GM18870 (cell line): ENCODE data around the gene TMEM253.

Experiments used
- ATAC-seq: cut with Tn5 transposase; IDR thresholded peaks from one replicate; pipeline ENCODE4 v1.9.1; 2021; ENCODE audit warnings: moderate library complexity; ENCODE audit not compliant: unreplicated experiment

Gene TMEM253

DNA sequence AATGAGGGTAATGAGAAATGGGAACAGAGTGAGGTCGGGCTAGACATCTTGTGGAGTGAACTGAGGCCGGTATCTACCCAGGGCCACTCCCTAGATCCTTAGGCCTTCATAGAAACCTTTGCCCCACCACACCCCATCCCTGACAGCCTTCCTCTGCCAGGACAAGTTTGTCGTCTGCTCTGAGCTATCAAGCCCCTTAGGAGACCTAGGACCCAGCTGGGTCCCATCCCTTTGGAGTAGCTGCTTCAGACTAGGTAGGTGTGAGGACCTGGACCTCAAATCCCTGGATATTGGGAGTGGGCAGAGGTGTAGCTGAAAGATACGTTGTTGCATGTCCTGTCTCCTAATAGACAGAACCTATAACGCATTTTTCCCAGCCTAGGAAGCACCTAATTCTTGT lies at the start of gene TMEM253:
TMEM253 (plus strand) TSS at position 136 of the 400 bp plus-strand sequence. CDS start 278 bp downstream, outside the sequence.
- no peak for ATAC-seq

DNA sequence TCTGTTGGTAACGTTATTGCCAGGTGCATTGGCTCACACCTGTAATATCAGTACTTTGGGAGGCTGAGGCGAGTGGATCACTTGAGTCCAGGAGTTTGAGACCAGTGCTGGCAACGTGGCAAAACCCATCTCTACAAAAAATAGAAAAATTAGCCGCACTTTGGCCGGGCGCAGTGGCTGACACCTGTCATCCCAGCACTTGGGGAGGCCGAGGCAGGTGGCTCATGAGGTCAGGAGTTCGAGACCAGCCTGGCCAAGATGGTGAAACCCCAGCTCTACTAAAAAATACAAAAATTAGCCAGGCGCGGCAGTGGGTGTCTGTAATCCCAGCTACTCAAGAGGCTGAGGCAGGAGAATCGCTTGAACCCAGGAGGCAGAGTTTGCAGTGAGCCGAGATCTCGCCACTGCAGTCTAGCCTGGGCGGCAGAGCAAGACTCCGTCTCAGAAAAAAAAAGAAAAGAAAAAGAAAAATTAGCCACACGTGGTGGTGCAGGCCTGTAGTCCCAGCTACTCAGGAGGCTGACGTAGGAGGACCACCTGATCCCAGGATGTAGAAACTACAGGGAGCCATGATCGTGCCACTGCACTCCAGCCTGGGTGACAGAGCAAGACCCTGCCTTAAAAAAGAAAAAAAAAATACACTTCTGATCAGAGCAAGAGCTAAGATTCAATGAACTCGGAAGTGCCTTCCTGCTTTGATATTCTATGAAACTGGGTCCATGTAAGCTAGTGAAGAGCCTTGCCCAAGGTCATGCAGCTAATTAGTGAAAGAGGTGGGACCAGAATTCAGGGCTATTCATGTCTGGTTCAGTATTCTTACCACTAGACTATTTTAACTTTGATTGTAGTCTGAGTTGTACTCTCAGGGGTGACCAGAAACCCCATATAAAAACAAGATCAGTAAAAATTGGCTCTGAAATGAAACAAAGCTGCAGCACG lies 47.4 kb upstream of the TMEM253 start:
- ATAC-seq = no peak

DNA sequence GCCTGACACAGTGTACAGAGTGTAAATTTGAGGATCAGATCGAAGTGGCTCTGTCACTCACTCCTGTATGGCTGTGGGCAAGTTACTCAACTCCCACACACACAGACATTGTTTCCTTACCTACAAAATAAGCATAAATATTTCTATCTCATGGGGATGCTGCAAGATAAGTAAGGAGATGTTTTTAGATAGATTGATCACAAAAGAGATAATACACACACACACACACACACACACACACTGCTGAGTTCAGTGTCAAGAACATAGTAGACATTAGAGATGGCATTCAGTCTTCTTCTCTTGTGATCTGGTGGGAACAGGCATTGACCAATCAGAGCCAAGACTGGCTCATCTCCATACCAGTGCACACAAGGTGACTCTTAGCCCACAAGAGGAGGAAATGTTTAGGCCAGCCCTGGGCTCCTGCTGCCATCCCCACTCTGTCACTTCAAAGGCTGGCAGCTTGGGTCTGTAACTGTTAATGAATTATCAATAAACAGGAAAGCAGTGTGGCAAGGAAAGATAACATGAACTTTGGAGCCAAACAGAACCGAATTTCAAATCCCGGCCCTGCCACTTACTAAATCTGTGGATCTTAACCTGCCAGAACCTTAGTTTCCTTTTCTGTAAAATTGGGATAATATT lies 46.6 kb upstream of the TMEM253 start:
- no peak for ATAC-seq

DNA sequence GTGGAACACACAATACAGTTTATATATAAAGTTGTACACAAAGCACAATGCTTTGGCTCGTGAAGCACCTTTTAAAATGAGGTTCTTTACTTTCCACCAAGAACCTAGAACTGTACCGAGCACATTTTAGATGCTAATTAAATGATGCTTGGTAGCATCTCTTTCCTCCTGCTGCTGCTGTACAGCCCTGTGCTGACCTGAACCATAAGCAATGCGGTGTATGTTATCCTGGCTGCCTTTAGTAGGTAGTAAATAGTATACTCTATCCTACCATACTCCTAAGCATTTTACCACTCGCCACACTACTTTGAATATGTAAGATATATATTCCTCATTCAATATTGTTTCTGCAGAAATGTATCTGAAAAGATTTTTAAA lies 46.1 kb upstream of the TMEM253 start:
- ATAC-seq = no peak

DNA sequence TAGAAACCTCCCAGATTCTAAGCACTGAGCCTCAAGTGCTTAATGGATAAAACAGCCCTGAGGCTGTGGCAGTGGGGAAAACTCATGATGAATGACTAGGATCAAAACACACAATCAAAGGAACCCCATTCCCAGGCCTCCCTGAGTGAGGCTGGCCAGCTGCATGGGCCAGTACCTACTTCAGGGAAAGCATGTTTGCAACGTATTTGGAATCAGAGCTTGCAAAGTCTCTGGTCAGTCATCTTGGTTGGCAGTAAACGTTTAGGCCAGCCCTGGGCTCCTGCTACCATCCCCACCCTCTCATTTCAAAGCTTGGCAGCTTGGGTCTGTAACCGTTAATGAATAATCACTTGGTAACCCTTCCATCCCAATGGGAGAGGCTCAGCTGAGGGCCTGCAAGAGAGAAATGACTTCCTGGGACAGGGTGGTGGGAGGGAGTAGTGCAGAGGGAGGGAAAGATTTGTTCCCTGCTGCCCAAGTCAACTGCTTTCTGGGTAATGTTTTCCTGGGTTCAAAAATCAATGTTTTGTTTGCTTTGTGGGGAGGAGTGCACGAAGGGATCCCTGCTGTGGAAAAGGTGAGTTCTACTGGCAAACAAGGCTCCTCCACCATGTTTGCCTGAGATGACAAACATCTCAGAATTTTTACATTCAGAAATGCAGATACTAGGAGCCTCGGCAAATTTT lies 45.3 kb upstream of the TMEM253 start:
- ATAC-seq = no peak

DNA sequence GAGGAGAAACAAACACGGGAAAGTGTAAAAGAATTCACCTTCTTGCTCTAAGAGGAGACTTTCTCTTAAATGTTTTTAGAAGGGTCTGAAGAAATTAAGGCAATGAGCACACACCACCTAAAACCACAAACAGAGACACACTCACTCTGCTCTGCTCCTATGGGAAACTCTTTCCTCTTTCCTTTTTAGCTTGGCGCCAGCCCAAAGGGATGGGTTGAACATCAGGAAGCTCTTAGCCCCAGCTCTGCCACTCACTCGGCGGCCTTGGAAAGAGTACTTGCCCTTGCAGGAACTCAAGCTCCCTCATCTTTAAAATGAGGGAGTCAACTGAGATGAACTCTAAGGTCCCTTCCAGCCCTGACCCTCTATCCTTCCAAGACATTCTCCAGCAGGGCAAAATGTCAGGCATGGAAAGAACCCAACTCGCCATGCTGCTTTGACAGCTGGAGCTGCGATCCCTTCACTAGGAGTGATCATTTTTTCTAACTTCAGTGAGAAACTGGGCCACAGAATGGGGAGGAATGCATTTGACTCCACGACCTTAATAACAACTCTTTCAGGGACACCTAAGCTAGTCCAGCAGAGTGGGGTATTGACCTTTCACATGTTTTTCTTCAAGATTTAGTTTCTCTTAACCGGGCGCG lies 44.2 kb upstream of the TMEM253 start:
- ATAC-seq = no peak

DNA sequence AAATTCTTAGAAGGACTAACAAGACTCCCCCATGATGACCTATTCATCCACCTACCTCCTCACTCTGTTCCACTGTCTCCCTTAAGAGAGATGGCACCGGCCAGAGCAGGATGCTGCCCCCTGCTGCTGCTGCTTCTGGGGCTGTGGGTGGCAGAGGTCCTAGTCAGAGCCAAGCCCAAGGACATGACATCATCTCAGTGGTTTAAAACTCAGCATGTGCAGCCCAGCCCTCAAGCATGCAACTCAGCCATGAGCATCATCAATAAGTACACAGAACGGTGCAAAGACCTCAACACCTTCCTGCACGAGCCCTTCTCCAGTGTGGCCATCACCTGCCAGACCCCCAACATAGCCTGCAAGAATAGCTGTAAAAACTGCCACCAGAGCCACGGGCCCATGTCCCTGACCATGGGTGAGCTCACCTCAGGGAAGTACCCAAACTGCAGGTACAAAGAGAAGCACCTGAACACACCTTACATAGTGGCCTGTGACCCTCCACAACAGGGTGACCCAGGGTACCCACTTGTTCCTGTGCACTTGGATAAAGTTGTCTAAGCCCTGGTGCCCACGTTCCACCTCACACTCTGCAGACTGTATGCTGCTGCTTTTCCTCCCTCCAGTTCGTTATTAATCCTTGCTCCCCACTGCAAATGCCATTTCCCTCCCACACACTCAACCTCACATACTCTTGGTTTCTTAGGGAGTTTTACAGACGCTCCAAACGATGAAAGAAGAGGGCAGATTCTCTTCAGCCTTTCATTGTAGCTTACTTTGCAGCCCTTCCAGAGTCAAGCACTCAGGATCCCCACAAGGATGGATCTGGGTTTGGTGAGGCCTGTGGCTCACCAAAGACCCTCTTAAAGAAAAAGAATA lies 42.8 kb upstream of the TMEM253 start, which contains the start of gene RNASE8:
RNASE8 (plus strand) TSS at position 20 of the 873 bp plus-strand sequence; CDS start at position 91, 71 bp downstream.
- ATAC-seq = no peak

DNA sequence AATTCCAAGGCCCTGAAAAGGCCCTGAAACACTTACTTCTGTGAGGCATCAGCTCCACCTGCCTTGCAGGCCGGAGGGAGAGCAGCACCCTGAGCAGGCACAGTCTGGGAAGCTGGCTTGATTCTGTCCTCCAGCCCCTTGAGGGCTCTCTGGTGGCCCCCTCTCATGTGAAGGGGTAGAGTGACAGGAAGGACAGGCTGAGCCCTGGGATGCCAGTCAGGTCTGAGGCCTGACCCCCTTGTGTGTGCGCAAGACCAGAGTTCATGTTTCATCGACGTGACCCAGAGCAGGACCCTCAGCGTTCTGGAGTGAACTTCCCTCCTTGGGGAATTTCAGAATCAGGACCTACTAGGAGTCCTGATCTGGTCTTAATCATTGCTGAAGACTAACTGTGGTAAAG lies 42.0 kb upstream of the TMEM253 start:
- ATAC-seq = no peak

DNA sequence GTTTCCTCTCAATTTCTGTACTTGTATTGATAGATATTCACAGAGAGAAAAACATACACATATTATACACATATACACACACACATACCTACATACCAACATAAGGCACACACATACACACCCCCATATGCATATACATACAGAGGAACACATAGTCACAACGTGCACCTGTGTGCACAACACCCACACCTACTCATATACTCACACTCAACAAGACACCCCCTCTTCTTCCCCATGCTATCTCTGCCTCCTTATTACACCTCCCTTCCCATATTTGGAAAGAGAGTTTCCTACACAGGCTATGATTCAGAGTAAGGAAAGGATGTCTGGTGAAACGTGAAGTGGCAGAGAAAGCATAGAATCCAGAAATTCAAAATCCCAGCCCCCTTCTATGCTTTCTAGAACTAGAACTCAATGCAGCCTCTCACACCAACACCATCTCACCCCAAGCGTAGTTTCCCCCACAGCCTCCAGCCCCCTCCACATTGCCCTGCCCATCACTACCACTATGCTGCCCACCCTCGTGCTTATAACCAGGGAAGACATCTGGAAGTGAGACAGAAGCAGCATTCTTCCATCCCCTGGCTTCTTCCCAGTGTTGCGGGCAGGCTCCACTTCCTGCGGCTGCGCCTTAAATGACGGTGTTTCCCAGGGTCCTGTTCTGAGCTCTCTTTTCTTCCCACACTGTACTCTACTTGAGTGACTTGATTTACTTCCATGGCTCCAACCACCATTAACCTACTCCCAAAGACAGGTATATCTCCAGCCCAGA lies 40.8 kb upstream of the TMEM253 start:
- ATAC-seq = no peak

DNA sequence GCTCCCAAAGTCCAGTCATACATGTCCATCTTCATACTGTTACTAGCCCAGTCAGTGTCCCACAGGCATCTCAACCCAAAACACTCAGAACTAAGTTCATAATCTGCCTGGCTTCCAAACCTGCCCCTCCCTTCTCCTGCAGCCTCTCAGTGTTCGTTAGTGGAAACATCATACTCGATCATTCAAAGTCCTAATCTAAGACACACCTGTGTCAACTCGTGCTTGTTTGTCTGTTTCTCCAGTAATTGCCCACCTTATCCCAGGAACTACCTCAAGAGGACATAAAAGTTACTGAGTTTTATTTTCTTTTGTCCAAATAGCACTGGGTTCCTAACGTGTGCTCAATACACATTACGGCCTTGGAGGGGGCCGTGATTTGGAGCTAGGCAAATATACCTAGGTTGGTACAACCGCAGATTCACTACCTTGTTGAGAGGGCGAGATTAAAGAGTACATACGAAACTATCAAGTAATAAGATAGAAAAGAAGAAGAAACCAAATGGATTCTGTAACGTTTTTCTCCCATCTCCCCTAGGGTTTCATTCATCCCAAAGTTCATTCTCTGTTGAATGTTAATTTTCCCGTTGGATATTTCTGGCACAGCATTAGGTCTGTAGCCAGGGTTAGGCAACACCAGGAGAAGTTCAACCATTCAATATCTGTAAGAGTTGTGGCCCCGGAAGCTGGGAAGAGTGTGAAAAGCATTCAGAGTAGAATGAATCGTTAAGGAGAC lies 40.1 kb upstream of the TMEM253 start:
- ATAC-seq = no peak

DNA sequence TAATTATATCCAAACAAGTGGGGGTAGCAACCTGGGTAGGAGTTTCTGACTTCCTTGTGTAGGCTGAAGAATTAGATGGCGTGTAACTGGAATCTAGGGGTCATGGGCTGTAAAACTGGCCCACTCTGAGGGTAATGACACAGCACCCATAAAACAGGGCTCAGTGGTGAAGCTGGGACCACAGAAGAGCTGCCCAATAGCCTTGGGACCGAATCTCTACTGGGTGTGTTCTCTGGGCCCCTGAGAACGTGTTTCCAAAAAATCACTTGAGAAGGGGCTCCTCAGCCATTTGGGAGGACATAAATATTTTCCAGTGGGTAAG lies 39.6 kb upstream of the TMEM253 start:
- ATAC-seq = no peak

DNA sequence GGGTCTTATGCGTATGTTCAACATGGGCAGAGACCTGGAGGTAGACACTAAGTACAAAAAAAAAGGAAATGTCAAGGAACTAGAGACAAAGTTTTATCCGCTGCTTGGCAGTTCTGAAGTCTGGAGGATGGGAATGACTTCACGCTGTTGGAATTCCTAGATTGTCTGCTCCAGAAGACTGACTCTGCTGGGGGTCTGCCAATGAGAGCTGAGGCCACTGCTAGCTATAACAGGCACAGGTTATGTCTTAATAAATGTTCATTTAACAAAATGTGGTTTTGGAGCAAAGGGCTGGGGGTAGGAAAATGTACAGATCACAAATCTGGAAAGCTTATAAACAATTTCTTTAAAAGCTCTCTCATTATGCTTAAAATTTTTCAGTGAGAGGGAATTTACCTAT lies 37.4 kb upstream of the TMEM253 start:
- no peak for ATAC-seq

DNA sequence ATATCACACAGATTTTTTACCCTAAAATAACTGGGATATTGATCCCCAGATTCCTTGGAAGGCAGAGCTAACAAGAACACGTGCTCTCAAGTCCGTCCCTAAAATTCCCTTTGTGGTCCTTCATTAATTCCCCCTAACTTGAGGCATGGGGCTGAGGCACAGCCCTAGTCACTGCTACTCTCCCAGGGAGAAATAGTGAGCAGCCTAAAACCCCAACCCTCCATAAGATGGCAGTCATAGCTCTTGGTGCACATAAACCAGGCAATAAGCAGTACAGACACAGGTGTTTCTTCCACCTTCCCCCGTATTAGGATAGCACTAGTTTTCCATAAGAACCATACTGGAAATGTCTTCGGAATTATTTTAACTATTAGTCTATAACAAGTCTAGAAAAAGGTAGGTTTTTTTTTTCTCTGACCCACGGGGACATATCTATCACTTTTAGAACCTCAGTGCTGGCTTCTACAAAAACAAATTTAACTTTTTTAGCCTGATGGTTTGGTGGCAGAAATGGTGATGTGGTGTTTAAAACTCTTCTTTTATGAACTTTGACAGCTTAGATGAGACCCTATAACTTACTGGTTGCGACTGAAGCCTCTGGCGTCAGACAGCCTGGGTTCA lies 33.9 kb upstream of the TMEM253 start:
- ATAC-seq = no peak

DNA sequence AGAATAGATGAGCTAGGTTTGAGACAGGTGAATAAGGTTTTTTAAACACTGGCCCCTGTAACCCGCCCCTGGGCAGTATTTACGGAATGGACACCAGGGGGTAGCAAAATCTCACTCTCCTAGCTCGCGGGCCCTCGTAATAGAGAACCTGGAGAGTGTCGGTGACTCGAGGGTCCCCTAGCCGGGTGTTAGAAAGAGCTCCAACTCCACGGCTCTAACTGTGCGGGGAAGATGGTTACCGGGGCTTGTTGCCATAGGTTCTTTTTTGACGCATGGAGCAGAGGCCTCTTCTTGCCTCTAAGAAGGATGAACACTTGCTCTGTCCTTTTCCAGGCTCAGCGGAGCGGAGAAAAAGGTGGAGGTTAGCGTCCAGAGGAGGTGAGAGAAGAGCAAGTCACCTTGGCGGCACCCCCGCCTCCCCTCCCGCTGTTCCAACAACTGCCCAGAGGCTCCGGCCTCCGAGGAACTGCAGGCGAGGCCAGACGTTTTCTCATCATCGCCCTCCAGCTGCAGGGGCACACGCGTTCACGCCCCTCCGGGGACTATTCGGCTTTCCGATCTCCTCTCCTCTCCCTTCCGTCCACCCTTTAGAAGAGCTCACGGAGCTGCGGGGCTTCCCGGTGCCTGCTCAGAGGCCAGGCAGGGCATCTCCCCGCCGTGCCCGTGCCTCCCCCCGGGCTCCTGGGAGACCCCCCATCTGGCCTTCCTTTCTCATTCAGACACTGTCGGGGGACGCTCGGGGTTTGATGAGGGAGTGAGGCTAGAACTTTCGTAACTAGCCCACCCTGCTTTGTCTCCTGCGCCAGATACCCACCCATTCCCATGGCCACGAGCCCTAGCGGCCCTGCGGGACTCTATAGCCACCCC lies 32.1 kb upstream of the TMEM253 start:
- ATAC-seq = peak; percentile 33

DNA sequence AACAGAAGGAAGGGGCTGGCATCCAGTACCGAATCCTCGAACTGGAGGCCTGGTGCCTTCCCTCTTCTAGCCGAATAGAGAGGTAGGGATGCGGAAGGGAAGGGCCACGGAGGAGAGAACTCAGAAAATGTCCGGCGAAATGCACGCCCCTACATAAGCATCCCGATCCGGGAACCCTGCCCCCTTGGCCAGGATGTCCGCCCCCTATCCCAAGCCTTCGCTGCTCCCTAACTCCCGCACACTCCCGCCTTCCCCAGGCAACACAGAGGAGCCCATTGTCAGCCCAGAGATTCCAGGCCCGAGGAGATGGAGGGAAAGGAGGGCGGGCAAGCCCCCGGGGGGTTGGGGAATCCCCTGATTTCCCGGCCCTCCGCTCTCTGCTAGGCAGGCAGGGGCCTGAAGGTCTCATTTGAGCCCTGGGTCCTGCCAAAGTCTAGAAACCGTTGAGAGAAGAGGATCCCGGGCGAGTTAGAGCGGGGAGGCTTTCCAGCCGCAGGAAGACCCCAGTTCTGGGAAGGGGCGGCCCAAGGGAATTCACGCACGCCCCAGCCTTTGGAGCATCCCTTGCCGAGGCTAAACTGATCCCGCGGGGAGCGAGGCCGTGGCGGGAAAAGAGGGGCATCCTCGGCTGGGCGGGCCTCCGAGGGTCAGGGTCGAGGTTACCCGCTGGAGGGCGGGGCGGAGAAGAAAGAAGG lies 31.3 kb upstream of the TMEM253 start:
- ATAC-seq = no peak

DNA sequence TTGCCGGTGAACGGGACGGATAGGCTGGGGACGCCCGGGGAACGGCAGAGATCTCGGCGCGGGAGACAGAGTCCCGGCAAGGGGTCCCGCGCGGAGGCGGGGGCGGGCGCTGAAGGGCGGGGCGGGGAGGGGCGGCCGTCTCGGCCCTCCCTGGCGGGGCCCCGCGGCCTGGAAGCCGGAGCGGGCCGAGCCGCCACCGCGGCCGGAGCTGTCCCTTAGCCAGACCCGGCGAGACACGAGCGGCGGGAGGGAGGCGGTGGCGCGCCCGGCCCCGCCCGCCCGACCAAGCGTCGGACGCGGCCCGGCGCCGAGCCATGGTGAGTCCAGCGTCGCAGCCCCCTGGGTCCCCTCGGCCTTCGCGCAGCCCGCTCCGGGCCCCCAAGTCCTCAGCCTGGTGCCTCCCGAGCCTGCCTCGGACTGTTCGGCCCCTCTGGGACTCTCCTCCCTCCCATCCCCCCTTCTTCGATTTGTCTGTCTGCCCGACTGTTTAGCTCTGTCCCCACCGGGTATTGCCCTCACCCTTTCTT lies 30.7 kb upstream of the TMEM253 start, which contains the start of gene ARHGEF40:
ARHGEF40 (plus strand) TSS at position 222 of the 527 bp plus-strand sequence; CDS start at position 315, 93 bp downstream.
- no peak for ATAC-seq
